Testis (tissue), 2 donors: Measurements from ENCODE around the gene PLXNA1.

Source experiments
- POLR2A ChIP-seq: fragments of 450-650 bp; IDR thresholded peaks from one replicate; pipeline ENCODE4 v1.6.1; 2017; ENCODE audit warnings: antibody characterized with exemption, mild to moderate bottlenecking, moderate library complexity
- TF ChIP-seq, protein P1 (sequence below), 3 experiments: fragments of 450-650 bp in 2 of 3; fragments of 200-600 bp in 1 of 3; sonication (generic) in 1 of 3; IDR thresholded peaks; one replicate each; pipeline ENCODE4 v1.5.1; 2016 to 2019; ENCODE audit warnings: antibody characterized with exemption in 3 of 3, mild to moderate bottlenecking in 2 of 3, moderate library complexity in 1 of 3

GRCh38 chr3:126994661-126995245 is 11.8 kb downstream of the PLXNA1 start:
- TF ChIP-seq POLR2A: no peak
- TF ChIP-seq, protein P1, sequence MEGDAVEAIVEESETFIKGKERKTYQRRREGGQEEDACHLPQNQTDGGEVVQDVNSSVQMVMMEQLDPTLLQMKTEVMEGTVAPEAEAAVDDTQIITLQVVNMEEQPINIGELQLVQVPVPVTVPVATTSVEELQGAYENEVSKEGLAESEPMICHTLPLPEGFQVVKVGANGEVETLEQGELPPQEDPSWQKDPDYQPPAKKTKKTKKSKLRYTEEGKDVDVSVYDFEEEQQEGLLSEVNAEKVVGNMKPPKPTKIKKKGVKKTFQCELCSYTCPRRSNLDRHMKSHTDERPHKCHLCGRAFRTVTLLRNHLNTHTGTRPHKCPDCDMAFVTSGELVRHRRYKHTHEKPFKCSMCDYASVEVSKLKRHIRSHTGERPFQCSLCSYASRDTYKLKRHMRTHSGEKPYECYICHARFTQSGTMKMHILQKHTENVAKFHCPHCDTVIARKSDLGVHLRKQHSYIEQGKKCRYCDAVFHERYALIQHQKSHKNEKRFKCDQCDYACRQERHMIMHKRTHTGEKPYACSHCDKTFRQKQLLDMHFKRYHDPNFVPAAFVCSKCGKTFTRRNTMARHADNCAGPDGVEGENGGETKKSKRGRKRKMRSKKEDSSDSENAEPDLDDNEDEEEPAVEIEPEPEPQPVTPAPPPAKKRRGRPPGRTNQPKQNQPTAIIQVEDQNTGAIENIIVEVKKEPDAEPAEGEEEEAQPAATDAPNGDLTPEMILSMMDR (IDR thresholded peaks at IDR 0.05): no peak
